Lower lobe of right lung (tissue), 2 donors: ENCODE measurements around the gene TGFB1. TPM values are rescaled to one million over a fixed set of nuclear protein-coding genes. Genes with fewer than 3 reads are reported as not detected.
"Not testable (repeated sequence)": the region's sequence is repeated elsewhere in the genome, so short reads cannot be mapped to it uniquely, and the experiment has no call there.

ENCODE experiments used
- ATAC-seq, 2 donors: fragments of 200-7000 bp; cut with Tn5 transposase; one replicate each; pipeline ENCODE4 v1.9.1; 2020 to 2022; ENCODE audit warnings: mild to moderate bottlenecking in 2 of 2, moderate library complexity in 2 of 2
- DNase-seq: peaks from one replicate; pipeline ENCODE4 v3.0.0-alpha.2; 2020
- H3K27ac ChIP-seq: fragments of 200-600 bp; one replicate; pipeline ENCODE4 v1.8.0; 2022
- H3K27me3 ChIP-seq: fragments of 200-600 bp; one replicate; pipeline ENCODE4 v1.8.0; 2022; ENCODE audit warnings: low read depth
- H3K36me3 ChIP-seq: fragments of 200-600 bp; one replicate; pipeline ENCODE4 v1.8.0; 2022; ENCODE audit warnings: mild to moderate bottlenecking
- H3K4me1 ChIP-seq: fragments of 200-600 bp; one replicate; pipeline ENCODE4 v1.8.0; 2022
- H3K4me3 ChIP-seq: fragments of 200-600 bp; one replicate; pipeline ENCODE4 v1.8.0; 2022; ENCODE audit warnings: mild to moderate bottlenecking
- H3K9me3 ChIP-seq: fragments of 200-600 bp; one replicate; pipeline ENCODE4 v1.8.0; 2022
- intact Hi-C: fragments of 100-400 bp; cut with DNase I; formaldehyde crosslinking; loops from one replicate; pipeline ENCODE4 v1.11.0; 2022
- total RNA-seq: library from RNA; stranded (reverse); fragmentation: NEBNext Ultra II Directional; extraction: Animal tissue kit (Norgen Biotek cat#: 25700); gene quantifications from one replicate; pipeline ENCODE4 v1.2.1, GENCODE V29; 2021
- TF ChIP-seq, protein P1 (sequence below): fragments of 200-600 bp; IDR thresholded peaks from one replicate; pipeline ENCODE4 v1.8.0; 2022; ENCODE audit warnings: antibody characterized with exemption, mild to moderate bottlenecking
- donor health status: DM: no; HTN: yes; CAD: no; lungs with severe emphysema.

TGFB1 gene
- total RNA-seq, 1 donor from 2014 or later, result 114 TPM

GRCh38 chr19:41297628-41298347 lies 55.9 kb downstream of the TGFB1 start:
- H3K36me3 ChIP-seq, result peaks cover 97% of the 10 kb centered on the region

GRCh38 chr19:41296433-41296871 lies 57.3 kb downstream of the TGFB1 start:
- TF ChIP-seq, protein P1, sequence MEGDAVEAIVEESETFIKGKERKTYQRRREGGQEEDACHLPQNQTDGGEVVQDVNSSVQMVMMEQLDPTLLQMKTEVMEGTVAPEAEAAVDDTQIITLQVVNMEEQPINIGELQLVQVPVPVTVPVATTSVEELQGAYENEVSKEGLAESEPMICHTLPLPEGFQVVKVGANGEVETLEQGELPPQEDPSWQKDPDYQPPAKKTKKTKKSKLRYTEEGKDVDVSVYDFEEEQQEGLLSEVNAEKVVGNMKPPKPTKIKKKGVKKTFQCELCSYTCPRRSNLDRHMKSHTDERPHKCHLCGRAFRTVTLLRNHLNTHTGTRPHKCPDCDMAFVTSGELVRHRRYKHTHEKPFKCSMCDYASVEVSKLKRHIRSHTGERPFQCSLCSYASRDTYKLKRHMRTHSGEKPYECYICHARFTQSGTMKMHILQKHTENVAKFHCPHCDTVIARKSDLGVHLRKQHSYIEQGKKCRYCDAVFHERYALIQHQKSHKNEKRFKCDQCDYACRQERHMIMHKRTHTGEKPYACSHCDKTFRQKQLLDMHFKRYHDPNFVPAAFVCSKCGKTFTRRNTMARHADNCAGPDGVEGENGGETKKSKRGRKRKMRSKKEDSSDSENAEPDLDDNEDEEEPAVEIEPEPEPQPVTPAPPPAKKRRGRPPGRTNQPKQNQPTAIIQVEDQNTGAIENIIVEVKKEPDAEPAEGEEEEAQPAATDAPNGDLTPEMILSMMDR, result no peak
- Histone ChIP-seq H3K9me3 (no peaks in the 10 kb centered on the region), H3K27me3 (no peaks in the 10 kb centered on the region), H3K4me3 (no peak overlapping the region), H3K27ac (peak overlapping the region; percentile 86), H3K36me3 (peaks cover 97% of the 10 kb centered on the region), H3K4me1 (peaks cover 60% of the 10 kb centered on the region)
- ATAC-seq, result peak in 1 of 2 donors; percentile 9
- DNase-seq, result no peak
- intact Hi-C loops, result no loop called here

More at GRCh38 chr19:41297628-41298347, 55.9 kb downstream of the TGFB1 start:
- no peaks in the 10 kb centered on the region for H3K27me3 ChIP-seq
- TF ChIP-seq, protein P1, result no peak
- H3K4me3 ChIP-seq, result no peak overlapping the region
- H3K4me1 ChIP-seq, result peaks cover 60% of the 10 kb centered on the region
- DNase-seq (no peak), ATAC-seq (peak; percentile 4 to 9)
- intact Hi-C loops, result no loop called here
- H3K27ac ChIP-seq, result peak overlapping the region; percentile 86
- H3K9me3 ChIP-seq, result no peaks in the 10 kb centered on the region

DNA sequence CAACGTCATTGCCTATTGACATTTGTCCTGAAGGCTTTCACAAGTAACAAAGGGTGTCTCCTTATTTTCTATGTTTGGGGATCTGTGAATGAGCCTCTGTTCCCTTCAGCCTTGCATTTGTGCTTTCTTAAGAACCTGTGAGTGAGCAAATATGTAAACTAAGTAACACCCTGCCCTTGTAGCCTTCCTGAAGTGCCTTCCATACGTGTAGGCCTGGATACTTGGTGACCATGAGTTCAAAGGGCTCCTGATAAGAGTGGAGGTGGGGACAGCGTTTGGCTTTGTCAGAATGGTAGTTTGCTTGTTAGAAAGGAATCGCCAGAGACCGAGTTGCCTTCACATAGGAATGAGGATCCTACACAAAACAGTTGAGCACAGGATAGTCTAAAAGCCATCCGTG lies 58.2 kb downstream of the TGFB1 start:
- Histone ChIP-seq H3K36me3 (peaks cover 97% of the 10 kb centered on the region), H3K9me3 (no peaks in the 10 kb centered on the region), H3K27me3 (no peaks in the 10 kb centered on the region), H3K4me1 (peaks cover 57% of the 10 kb centered on the region), H3K27ac (peak overlapping the region; percentile 86), H3K4me3 (no peak overlapping the region)
- intact Hi-C loops, result no loop called here
- peak; percentile 49 to 70 for ATAC-seq
- DNase-seq, result no peak
- TF ChIP-seq, protein P1, result no peak

DNA sequence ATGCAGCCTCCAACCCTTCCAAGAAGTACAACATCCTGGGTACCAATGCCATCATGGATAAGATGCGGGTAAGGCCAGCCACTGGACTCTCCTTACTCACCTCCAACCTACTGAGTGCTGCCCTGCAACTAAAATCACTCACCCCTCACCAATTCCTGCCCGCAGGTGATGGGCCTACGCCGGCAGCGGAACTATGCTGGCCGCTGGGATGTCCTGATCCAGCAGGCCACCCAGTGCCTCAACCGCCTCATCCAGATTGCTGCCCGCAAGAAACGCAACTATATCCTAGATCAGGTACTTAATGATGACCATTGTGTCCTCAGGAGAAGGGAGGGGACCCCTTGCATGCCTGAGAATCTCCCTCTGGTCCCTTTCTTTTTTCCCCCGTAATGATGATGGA lies 59.3 kb downstream of the TGFB1 start:
- Histone ChIP-seq H3K27ac (peak overlapping the region; percentile 86), H3K4me1 (peaks cover 46% of the 10 kb centered on the region), H3K27me3 (no peaks in the 10 kb centered on the region), H3K9me3 (no peaks in the 10 kb centered on the region), H3K4me3 (no peak overlapping the region), H3K36me3 (peaks cover 98% of the 10 kb centered on the region)
- TF ChIP-seq, protein P1, result no peak
- intact Hi-C loops, result no loop called here
- ATAC-seq, result no peak
- DNase-seq, result no peak

DNA sequence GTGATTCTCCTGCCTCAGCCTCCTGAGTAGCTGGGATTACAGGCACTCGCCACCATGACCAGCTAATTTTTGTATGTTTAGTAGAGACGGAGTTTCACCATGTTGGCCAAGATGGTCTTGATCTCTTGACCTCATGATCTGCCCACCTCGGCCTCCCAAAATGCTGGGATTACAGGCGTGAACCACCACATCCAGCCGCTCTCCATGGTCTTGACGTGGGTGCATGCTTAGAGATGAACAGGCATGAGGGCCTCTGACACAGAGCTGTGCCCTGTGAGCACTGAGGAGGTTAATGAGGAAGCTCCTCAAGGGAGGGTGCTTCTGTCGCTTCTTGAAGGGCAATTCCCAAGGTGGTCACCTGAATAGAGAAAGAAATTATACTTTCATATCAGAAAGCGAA lies 63.9 kb downstream of the TGFB1 start:
- DNase-seq, intact Hi-C loops, H3K27me3 ChIP-seq, H3K4me3 ChIP-seq, H3K27ac ChIP-seq, H3K4me1 ChIP-seq, ATAC-seq, H3K9me3 ChIP-seq: not testable (repeated sequence)
- H3K36me3 ChIP-seq, result peaks cover 100% of the 10 kb centered on the region
